RPMI7951 (cell line): ENCODE results near the gene TMEM258. TPM values are rescaled to one million over a fixed set of nuclear protein-coding genes. Genes with fewer than 3 reads are reported as not detected.

Experiments used
- DNase-seq: peaks from one replicate; pipeline ENCODE4 v3.0.0-alpha.2; 2012; ENCODE audit warnings: low read depth
- total RNA-seq: library from RNA; depleted of rRNA; stranded (reverse); fragments of >200 nt; shearing (Covaris generic); gene quantifications from 2 replicates; pipeline ENCODE4 v1.2.3, GENCODE V29; 2014; rRNA removed

Gene TMEM258
- total RNA-seq, 1 experiment from 2014 or later: 203 TPM

DNA sequence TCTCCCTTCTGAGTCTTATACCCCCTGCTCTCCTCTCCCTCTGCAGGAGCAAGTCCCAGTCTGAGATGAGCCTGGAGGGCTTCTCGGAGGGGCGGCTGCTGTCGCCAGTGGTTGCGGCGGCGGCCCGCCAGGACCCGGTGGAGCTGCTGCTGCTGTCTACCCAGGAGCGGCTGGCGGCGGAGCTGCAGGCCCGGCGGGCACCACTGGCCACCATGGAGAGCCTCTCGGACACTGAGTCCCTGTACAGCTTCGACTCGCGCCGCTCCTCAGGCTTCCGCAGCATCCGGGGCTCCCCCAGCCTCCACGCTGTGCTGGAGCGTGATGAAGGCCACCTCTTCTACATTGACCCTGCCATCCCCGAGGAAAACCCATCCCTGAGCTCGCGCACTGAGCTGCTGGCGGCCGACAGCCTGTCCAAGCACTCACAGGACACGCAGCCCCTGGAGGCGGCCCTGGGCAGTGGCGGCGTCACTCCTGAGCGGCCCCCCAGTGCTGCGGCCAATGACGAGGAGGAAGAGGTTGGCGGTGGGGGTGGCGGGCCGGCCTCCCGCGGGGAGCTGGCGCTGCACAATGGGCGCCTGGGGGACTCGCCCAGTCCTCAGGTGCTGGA is 48.8 kb downstream of the TMEM258 start:
- DNase-seq: no peak

DNA sequence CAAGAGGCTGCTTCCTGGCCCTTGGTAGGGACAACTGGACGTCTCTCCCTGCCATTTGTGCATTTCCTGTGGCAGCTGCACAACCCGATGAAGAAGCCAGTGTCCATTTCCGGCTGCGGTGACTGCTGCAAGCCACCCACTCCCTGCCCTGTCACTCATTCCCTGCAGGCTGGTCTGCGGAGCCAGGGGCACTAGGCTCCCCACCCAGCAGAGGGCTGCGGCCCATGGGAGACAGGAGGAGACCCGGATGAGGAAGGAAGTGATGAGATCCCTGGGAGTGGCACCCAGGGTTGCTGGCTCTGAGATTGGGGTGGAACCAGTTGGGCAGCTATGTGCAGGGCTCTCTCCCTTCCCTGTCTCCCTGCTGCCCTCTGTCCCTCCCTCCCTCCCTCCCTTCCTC is 50.0 kb downstream of the TMEM258 start:
- no peak for DNase-seq

DNA sequence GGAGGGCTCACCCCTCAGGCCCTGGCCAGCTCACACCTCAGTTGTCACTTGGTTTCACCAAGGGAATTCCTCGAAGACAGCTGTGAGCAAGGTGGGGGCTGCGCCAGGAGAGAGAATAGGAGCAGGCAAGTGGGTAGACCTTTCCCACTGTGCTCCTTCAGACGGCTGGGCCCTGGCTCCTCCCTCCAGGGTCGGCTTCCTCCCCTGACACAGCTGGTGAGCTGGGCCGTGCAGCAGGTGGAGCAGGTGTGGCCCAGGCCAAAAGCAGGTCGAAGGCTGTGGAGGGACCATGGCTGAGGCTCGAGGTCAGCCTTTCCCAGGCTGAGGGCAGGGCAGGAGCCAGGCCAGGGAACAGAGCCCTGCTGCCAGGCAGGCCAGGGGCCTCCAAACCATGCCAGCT is 52.4 kb downstream of the TMEM258 start:
- no peak for DNase-seq

DNA sequence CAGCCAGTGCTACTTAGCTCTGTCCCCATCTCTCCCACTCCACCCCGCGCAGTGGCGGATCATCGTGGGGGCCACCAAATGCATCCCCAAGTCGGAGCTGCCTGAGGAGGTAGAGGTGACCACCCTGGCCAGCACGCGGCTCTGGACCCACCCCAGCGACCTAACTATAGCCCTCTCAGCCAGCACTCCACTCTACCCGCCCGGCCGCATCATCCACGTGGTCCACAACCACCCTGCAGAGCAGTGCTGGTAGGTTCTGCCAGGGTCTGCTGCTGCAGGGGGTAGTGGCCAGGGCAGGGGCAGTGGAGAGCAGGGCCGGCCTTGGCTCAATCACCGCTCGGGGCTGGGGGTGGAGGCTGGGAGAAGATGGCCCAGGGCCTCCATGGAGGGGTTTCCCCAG is 53.0 kb downstream of the TMEM258 start:
- DNase-seq: no peak

Other genes with a start within 250 kb of the TMEM258 start
- gene SYT7, start 211.5 kb downstream of the TMEM258 start, total RNA-seq: 0.29 and 0.48 TPM in 2 replicates
- 0.78 and 0.96 TPM in 2 replicates for gene DAGLA, start 112.2 kb downstream of the TMEM258 start, total RNA-seq
- 0.10 and 0.12 TPM in 2 replicates for gene MYRF, start 40.0 kb downstream of the TMEM258 start, total RNA-seq
- gene FEN1, start 312 bp upstream of the TMEM258 start, total RNA-seq: 75.8 and 97.4 TPM in 2 replicates
- gene FADS1, start 24.4 kb upstream of the TMEM258 start, total RNA-seq: 40.8 and 50.6 TPM in 2 replicates
- 42.3 and 48.8 TPM in 2 replicates for gene FADS2, start 35.7 kb upstream of the TMEM258 start, total RNA-seq
- gene FADS3, start 98.9 kb upstream of the TMEM258 start, total RNA-seq: 60.9 and 65.1 TPM in 2 replicates
- gene RAB3IL1, start 125.0 kb upstream of the TMEM258 start, total RNA-seq: 0.84 and 1.7 TPM in 2 replicates
- 0.10 and 0.12 TPM in 2 replicates for gene BEST1, start 157.8 kb upstream of the TMEM258 start, total RNA-seq
- 726 and 869 TPM in 2 replicates for gene FTH1, start 175.0 kb upstream of the TMEM258 start, total RNA-seq